ENCODE results near the gene NRG3. TPM values are rescaled to one million over a fixed set of nuclear protein-coding genes. Genes with fewer than 3 reads are reported as not detected.

NRG3 gene
- total RNA-seq, 2 experiments from 2014 or later, result not detected

DNA sequence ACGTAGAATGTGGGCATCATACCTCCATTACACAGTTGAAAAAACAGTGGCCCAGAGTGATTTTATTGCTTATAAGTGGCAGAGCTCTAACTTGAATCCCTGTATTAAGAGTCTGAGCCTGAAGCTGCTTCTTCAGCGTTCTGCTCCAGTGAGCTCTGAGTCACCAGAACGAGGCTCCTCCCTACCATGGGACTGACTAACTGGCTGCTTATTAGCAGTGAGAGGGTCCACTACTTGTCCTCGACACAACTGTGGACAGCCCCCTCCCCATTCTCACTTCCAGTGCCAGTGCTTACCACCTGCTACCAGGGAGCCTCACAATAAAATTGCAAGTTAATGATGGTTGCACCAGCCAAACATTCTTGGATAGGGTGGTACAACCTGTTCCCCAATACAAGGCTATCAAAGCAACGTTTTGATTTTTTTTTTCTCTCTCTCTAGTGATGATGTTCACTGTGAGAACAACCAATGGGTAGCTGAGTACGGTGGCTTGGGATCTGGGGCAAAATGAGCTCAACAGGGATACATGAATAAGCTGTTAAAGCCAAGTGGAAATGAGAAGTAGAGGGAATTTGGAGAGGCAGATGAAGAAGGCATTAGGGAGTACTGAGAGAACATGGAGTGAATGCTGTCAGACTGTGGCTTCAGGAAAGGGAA is 2.7 kb upstream of the NRG3 start:
- DNase-seq (no peak), ATAC-seq (ENCODE audit: low read depth) (no peak)
- Mint-ChIP-seq H3K4me3 (no peak overlapping the region), H3K27ac (no peak overlapping the region), H3K9me3 (no peaks in the 10 kb centered on the region), H3K27me3 (peaks cover 35% of the 10 kb centered on the region), H3K4me1 (peaks cover 2% of the 10 kb centered on the region), H3K36me3 (no peaks in the 10 kb centered on the region)
- POLR2A ChIA-PET, result no interaction called here

- no peaks in the 10 kb centered on the region for H3K9me3 Mint-ChIP-seq
- H3K4me3 Mint-ChIP-seq, result no peak overlapping the region
These were observed 1.6 kb upstream of the NRG3 start for GRCh38 chr10:81873231-81873931.

DNA sequence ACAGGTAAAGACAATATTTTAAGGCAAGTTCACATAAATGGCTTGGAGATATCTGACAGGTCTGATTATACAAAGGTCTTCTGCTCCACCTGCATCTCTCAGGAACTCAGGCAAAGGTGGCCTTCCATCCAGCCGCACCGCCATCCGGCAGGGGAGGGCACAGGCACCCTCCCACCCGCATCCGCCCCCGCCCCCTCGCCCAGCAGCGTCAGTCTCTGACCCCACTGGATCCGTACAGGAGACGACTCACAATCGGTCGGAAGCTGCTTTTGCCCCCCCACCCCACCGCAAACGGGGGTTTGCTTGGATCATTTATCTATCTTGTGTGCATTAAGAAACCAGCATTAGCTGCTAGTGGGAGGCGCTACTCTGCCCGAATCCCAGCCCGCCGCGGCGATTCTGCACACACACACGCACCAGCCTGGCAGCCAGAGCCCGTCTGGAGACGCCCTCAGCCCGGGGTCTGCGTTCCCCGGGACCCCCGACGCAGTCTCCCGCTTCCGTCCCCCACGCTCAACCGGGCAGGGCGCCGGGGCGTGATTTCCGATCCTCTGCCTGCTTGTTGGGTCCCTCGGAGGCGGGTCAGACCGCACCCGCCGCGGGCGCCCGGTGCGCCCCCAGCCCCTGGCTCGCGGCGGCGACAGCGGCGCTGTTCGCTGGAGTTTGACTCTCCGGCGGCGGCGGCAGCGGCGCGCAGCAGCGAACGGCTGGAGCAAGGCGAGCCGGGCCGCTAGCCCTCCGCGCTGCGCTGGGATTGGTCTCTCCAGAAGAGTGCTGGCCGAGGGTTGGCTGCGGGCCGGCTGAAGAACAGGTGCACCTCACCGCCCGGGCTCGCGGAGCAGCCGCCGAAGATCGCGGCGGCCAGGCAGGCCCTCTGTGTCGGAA is 820 bp upstream of the NRG3 start:
- Mint-ChIP-seq H3K4me3 (no peak overlapping the region), H3K4me1 (peaks cover 2% of the 10 kb centered on the region), H3K27me3 (peaks cover 41% of the 10 kb centered on the region), H3K36me3 (no peaks in the 10 kb centered on the region), H3K9me3 (no peaks in the 10 kb centered on the region), H3K27ac (no peak overlapping the region)
- POLR2A ChIA-PET, result no interaction called here
- DNase-seq (peak; percentile 35), ATAC-seq (ENCODE audit: low read depth) (peak; percentile 14)

More at GRCh38 chr10:81873231-81873931, 1.6 kb upstream of the NRG3 start:
- DNase-seq (no peak), ATAC-seq (ENCODE audit: low read depth) (no peak)
- Mint-ChIP-seq H3K27ac (no peak overlapping the region), H3K4me1 (peaks cover 2% of the 10 kb centered on the region), H3K36me3 (no peaks in the 10 kb centered on the region), H3K27me3 (peaks cover 42% of the 10 kb centered on the region)
- POLR2A ChIA-PET, result no interaction called here

- H3K4me3 Mint-ChIP-seq, result peak overlapping the region; percentile 71
- H3K36me3 Mint-ChIP-seq, result no peaks in the 10 kb centered on the region
- H3K27ac Mint-ChIP-seq, result no peak overlapping the region
- ATAC-seq (ENCODE audit: low read depth), result no peak
- POLR2A ChIA-PET, result no interaction called here
- H3K27me3 Mint-ChIP-seq, result peaks cover 41% of the 10 kb centered on the region
- peaks cover 2% of the 10 kb centered on the region for H3K4me1 Mint-ChIP-seq
- no peaks in the 10 kb centered on the region for H3K9me3 Mint-ChIP-seq
- no peak for DNase-seq
These were observed 666 bp downstream of the NRG3 start for GRCh38 chr10:81875467-81876252.

DNA sequence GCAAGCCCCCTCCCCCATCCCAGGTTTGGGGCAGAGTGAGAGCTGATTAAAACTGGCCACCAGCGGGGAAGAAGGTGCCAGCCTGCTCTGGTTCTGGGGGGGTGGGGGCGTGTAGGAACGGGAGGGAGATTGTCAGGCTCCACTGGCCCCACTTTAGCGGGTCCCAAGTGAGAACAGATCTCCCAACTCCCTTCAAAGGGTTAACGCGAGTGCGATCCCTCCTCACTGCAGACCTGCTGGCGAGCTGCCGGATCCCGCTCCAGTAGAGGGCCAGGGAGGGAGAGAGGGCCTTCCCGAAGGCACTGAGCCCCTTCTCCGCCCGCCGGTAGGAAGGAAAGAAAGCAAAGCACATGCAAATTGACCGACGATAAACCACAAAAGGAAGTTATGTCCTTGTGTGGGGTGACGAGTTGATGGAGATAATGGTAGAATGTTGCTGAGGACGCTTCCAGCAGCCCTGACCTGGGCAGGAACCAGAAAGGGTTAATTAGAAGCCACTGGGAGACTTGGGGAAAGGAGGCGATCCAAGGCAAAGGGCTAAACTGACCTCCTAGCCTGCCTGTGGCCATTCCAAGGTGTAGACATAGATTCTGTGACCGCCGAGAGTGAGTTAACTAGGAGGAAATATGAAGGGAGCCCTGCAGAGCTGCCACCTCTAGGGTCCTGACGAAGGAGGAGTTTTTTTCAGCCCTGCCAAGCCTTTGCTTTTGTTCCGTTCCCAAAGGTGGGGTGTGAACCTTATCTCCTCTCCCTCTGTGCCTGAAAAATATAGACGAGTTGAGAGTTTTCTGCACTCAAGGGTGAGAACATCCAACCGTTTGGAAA is 1.5 kb downstream of the NRG3 start:
- POLR2A ChIA-PET, result no interaction called here
- H3K4me3 Mint-ChIP-seq, result peak overlapping the region; percentile 71
- H3K27me3 Mint-ChIP-seq, result peaks cover 43% of the 10 kb centered on the region
- H3K9me3 Mint-ChIP-seq, result no peaks in the 10 kb centered on the region
- ATAC-seq (ENCODE audit: low read depth) (no peak), DNase-seq (no peak)
- peaks cover 2% of the 10 kb centered on the region for H3K4me1 Mint-ChIP-seq
- no peak overlapping the region for H3K27ac Mint-ChIP-seq
- no peaks in the 10 kb centered on the region for H3K36me3 Mint-ChIP-seq

GRCh38 chr10:81877596-81877995 is 2.6 kb downstream of the NRG3 start:
- POLR2A ChIA-PET, result no interaction called here
- no peak overlapping the region for H3K27ac Mint-ChIP-seq
- no peak overlapping the region for H3K4me3 Mint-ChIP-seq
- H3K36me3 Mint-ChIP-seq, result no peaks in the 10 kb centered on the region
- H3K27me3 Mint-ChIP-seq, result peaks cover 41% of the 10 kb centered on the region
- no peak for DNase-seq
- H3K9me3 Mint-ChIP-seq, result no peaks in the 10 kb centered on the region
- peaks cover 2% of the 10 kb centered on the region for H3K4me1 Mint-ChIP-seq
- no peak for ATAC-seq (ENCODE audit: low read depth)

GRCh38 chr10:81882011-81882410 is 7.0 kb downstream of the NRG3 start:
- Mint-ChIP-seq H3K27ac (no peak overlapping the region), H3K9me3 (no peaks in the 10 kb centered on the region), H3K4me1 (no peaks in the 10 kb centered on the region), H3K4me3 (no peak overlapping the region), H3K36me3 (no peaks in the 10 kb centered on the region), H3K27me3 (peaks cover 13% of the 10 kb centered on the region)
- POLR2A ChIA-PET, result no interaction called here
- no peak for DNase-seq
- ATAC-seq (ENCODE audit: low read depth), result no peak

DNA sequence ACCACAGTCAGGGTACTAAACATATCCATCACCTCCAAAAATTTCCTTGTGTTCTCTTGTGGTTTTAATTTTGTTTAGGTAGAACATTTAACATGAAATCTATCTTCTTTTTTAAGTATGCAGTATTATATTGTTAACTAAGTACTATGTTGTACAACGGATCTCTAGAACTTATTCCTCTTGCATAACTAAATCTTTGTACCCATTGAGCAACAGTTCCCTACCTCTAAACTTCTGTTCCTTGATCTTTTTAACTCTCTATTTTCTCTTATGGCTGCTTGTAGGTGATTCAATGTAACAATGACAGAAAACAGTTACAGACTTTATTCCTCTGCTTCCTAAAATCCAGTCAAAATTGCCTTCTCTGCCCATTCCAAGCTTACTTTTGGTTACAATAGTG is 9.9 kb downstream of the NRG3 start:
- Mint-ChIP-seq H3K27ac (no peak overlapping the region), H3K36me3 (no peaks in the 10 kb centered on the region), H3K27me3 (peaks cover 3% of the 10 kb centered on the region), H3K4me3 (no peak overlapping the region), H3K9me3 (no peaks in the 10 kb centered on the region), H3K4me1 (no peaks in the 10 kb centered on the region)
- DNase-seq, result no peak
- POLR2A ChIA-PET, result no interaction called here
- no peak for ATAC-seq (ENCODE audit: low read depth)

DNA sequence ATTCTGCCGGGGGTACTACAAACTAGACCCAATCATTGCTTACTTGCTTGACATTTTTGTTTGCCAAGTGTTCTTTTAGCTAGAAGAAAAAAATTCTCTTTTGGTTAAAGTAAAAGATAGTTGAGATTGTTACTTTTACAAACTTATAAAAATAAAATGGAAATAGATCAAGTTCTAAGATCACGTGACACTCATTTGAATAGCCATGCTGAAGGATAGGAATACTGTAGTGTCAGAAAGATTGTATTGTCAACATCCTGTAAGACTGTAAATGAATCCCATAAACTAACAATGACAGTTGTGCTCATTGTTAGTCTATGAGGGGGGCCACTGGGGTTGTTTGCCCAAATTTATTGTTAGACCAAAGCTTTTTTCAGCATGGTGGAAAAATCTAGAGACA is 10.5 kb downstream of the NRG3 start:
- POLR2A ChIA-PET, result no interaction called here

GRCh38 chr10:81886939-81887338 is 11.9 kb downstream of the NRG3 start:
- Mint-ChIP-seq H3K36me3 (no peaks in the 10 kb centered on the region), H3K4me3 (no peak overlapping the region)

More for the DNA sequence above, 10.5 kb downstream of the NRG3 start:
- H3K36me3 Mint-ChIP-seq, result no peaks in the 10 kb centered on the region
- H3K27ac Mint-ChIP-seq, result no peak overlapping the region
- ATAC-seq (ENCODE audit: low read depth), result no peak
- H3K27me3 Mint-ChIP-seq, result peaks cover 3% of the 10 kb centered on the region
- H3K9me3 Mint-ChIP-seq, result peaks cover 1% of the 10 kb centered on the region
- H3K4me3 Mint-ChIP-seq, result no peak overlapping the region
- DNase-seq, result no peak
- H3K4me1 Mint-ChIP-seq, result no peaks in the 10 kb centered on the region

DNA sequence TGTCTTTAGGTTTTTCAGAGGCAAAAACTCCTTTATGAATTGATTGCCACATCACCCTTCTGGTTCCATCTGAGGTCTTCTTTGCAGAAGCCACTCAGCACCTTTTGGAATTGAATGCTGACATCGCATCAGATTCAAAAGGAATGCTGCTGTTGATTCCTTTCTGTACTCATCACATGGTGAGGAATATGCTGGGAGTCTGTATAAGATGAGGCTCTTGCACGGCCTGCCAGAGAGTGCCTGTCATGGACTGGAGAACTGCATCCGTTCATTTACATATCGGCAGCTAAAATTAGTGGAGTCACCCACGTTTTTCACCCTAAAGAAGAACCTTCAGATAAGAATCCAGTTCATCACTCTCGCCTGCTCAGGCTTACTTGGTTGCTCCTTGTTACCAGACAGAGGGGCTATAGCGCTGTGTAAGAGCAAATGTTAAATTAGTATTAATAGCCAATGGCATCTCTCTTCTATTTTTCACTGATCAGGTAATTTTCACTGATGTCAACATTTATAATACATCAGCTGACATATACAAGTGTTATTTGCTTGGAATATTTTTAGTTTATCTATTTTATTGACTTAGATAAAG is 14.3 kb downstream of the NRG3 start:
- peaks cover 2% of the 10 kb centered on the region for H3K9me3 Mint-ChIP-seq
- no peaks in the 10 kb centered on the region for H3K27me3 Mint-ChIP-seq
- H3K4me3 Mint-ChIP-seq, result no peak overlapping the region
- POLR2A ChIA-PET, result no interaction called here
- H3K4me1 Mint-ChIP-seq, result no peaks in the 10 kb centered on the region
- no peak overlapping the region for H3K27ac Mint-ChIP-seq
- ATAC-seq (ENCODE audit: low read depth), result no peak
- DNase-seq, result no peak
- no peaks in the 10 kb centered on the region for H3K36me3 Mint-ChIP-seq

More at GRCh38 chr10:81886939-81887338, 11.9 kb downstream of the NRG3 start:
- DNase-seq (no peak), ATAC-seq (ENCODE audit: low read depth) (no peak)
- no peaks in the 10 kb centered on the region for H3K4me1 Mint-ChIP-seq
- POLR2A ChIA-PET, result no interaction called here
- H3K9me3 Mint-ChIP-seq, result peaks cover 2% of the 10 kb centered on the region
- H3K27ac Mint-ChIP-seq, result no peak overlapping the region
- H3K27me3 Mint-ChIP-seq, result no peaks in the 10 kb centered on the region

DNA sequence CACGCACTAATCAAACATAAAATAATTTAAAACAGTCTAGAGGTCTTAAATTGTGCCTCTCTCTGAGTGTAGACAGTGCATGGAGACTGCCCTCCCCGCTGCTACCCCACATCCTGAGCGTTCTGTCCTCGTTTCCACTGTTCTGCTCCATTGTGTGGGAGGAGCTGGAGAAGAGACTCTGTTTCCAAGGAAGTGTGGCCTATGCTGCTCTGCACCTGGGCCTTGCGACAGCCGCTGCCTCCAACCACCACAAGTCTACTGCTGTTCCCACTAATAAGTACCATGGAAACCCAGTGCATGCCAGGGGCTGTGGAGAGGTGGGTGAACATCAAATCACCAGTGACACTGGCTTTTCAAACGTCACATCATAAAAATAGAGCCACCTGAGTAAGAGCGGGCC is 19.6 kb downstream of the NRG3 start:
- no peaks in the 10 kb centered on the region for H3K36me3 Mint-ChIP-seq
- H3K27ac Mint-ChIP-seq, result no peak overlapping the region
- no peak overlapping the region for H3K4me3 Mint-ChIP-seq
- H3K4me1 Mint-ChIP-seq, result no peaks in the 10 kb centered on the region
- H3K9me3 Mint-ChIP-seq, result peaks cover 2% of the 10 kb centered on the region
- POLR2A ChIA-PET, result no interaction called here
- ATAC-seq (ENCODE audit: low read depth) (no peak), DNase-seq (no peak)
- H3K27me3 Mint-ChIP-seq, result peaks cover 3% of the 10 kb centered on the region

Data from activated naive CD8-positive, alpha-beta T cell treated with anti-CD3 and anti-CD28 coated beads, Interleukin-2, amount 10 ng/mL, durations not matched to agents 7 days and 5 days (primary cell).